Lower lobe of right lung (tissue), 2 donors: ENCODE measurements around the gene HTR3E. TPM values are rescaled to one million over a fixed set of nuclear protein-coding genes. Genes with fewer than 3 reads are reported as not detected.
"Not testable (repeated sequence)": the region's sequence is repeated elsewhere in the genome, so short reads cannot be mapped to it uniquely, and the experiment has no call there.

Experiments used
- ATAC-seq, 2 donors: fragments of 200-7000 bp; cut with Tn5 transposase; one replicate each; pipeline ENCODE4 v1.9.1; 2020 to 2022; ENCODE audit warnings: mild to moderate bottlenecking in 2 of 2, moderate library complexity in 2 of 2
- DNase-seq: peaks from one replicate; pipeline ENCODE4 v3.0.0-alpha.2; 2020
- H3K27ac ChIP-seq: fragments of 200-600 bp; one replicate; pipeline ENCODE4 v1.8.0; 2022
- H3K27me3 ChIP-seq: fragments of 200-600 bp; one replicate; pipeline ENCODE4 v1.8.0; 2022; ENCODE audit warnings: low read depth
- H3K36me3 ChIP-seq: fragments of 200-600 bp; one replicate; pipeline ENCODE4 v1.8.0; 2022; ENCODE audit warnings: mild to moderate bottlenecking
- H3K4me1 ChIP-seq: fragments of 200-600 bp; one replicate; pipeline ENCODE4 v1.8.0; 2022
- H3K4me3 ChIP-seq: fragments of 200-600 bp; one replicate; pipeline ENCODE4 v1.8.0; 2022; ENCODE audit warnings: mild to moderate bottlenecking
- H3K9me3 ChIP-seq: fragments of 200-600 bp; one replicate; pipeline ENCODE4 v1.8.0; 2022
- intact Hi-C: fragments of 100-400 bp; cut with DNase I; formaldehyde crosslinking; loops from one replicate; pipeline ENCODE4 v1.11.0; 2022
- total RNA-seq: library from RNA; stranded (reverse); fragmentation: NEBNext Ultra II Directional; extraction: Animal tissue kit (Norgen Biotek cat#: 25700); gene quantifications from one replicate; pipeline ENCODE4 v1.2.1, GENCODE V29; 2021
- TF ChIP-seq, protein P1 (sequence below): fragments of 200-600 bp; IDR thresholded peaks from one replicate; pipeline ENCODE4 v1.8.0; 2022; ENCODE audit warnings: antibody characterized with exemption, mild to moderate bottlenecking
- donor health status: DM: no; HTN: yes; CAD: no; lungs with severe emphysema.

The HTR3E gene
- total RNA-seq, 1 donor from 2014 or later = not detected

GRCh38 chr3:184062637-184063036 lies 34.2 kb upstream of the HTR3E start:
- no peak for ATAC-seq
- no peak for DNase-seq
- H3K27ac ChIP-seq = no peak overlapping the region

GRCh38 chr3:184066211-184066610 lies 30.7 kb upstream of the HTR3E start:
- no peak for DNase-seq
- intact Hi-C loops = no loop called here
- Histone ChIP-seq H3K36me3 (no peaks in the 10 kb centered on the region), H3K4me3 (no peak overlapping the region), H3K27me3 (no peaks in the 10 kb centered on the region), H3K4me1 (no peaks in the 10 kb centered on the region), H3K9me3 (no peaks in the 10 kb centered on the region), H3K27ac (no peak overlapping the region)
- TF ChIP-seq, protein P1, sequence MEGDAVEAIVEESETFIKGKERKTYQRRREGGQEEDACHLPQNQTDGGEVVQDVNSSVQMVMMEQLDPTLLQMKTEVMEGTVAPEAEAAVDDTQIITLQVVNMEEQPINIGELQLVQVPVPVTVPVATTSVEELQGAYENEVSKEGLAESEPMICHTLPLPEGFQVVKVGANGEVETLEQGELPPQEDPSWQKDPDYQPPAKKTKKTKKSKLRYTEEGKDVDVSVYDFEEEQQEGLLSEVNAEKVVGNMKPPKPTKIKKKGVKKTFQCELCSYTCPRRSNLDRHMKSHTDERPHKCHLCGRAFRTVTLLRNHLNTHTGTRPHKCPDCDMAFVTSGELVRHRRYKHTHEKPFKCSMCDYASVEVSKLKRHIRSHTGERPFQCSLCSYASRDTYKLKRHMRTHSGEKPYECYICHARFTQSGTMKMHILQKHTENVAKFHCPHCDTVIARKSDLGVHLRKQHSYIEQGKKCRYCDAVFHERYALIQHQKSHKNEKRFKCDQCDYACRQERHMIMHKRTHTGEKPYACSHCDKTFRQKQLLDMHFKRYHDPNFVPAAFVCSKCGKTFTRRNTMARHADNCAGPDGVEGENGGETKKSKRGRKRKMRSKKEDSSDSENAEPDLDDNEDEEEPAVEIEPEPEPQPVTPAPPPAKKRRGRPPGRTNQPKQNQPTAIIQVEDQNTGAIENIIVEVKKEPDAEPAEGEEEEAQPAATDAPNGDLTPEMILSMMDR = no peak
- no peak for ATAC-seq

More at GRCh38 chr3:184062637-184063036, 34.2 kb upstream of the HTR3E start:
- Histone ChIP-seq H3K9me3 (no peaks in the 10 kb centered on the region), H3K4me1 (no peaks in the 10 kb centered on the region), H3K36me3 (no peaks in the 10 kb centered on the region), H3K27me3 (no peaks in the 10 kb centered on the region), H3K4me3 (no peak overlapping the region)
- TF ChIP-seq, protein P1 = no peak
- intact Hi-C loops = no loop called here

DNA sequence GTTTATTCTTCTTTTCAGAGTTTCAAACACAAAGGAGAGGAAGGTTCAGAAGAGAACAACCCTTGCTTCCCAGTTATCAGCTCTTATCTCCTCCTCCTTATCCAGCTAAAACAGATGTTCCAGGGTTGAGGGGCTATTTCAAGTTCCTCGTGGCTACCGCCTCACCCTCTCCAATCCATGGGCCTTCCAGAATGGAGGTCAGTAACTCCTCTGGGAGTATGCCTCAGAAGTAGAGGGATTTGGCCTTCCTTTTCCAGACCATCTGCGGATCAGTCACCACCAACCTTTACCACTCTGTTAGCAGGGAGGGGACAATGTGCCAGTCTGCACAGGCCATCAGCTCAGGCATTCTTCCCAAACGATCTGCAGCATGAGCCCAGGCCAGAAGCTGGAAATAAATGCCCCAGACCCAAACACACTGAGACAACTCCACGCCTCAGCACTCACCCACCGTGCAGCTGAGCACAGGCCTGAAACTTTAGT lies 29.2 kb upstream of the HTR3E start:
- intact Hi-C loops = no loop called here
- TF ChIP-seq, protein P1 = no peak
- DNase-seq = no peak

DNA sequence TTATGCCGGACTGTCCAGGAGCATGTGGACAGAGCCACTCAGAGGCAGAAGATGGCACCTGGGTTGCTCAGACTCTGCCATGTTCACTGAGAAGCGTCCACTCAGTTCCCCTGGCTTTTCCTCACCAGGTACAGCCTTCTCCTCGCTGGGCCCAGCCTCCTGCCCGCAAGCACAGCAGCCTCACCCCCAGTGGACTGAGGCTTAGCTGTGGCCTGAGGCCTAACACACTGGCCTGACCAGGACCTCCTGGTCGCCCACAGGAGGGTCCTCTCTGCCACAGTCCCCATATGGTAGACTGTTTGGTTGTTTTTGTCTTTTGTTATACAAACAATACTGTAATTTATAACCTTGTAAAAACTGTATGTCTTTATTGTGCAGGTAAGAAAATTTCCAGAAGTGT lies 28.5 kb upstream of the HTR3E start:
- Histone ChIP-seq H3K36me3 (no peaks in the 10 kb centered on the region), H3K9me3 (no peaks in the 10 kb centered on the region), H3K4me1 (no peaks in the 10 kb centered on the region), H3K27ac (no peak overlapping the region), H3K4me3 (no peak overlapping the region), H3K27me3 (no peaks in the 10 kb centered on the region)
- intact Hi-C loops = no loop called here
- ATAC-seq = no peak
- TF ChIP-seq, protein P1 = no peak
- DNase-seq = no peak

More for the DNA sequence above, 29.2 kb upstream of the HTR3E start:
- no peak overlapping the region for H3K4me3 ChIP-seq
- no peaks in the 10 kb centered on the region for H3K9me3 ChIP-seq
- no peak for ATAC-seq
- H3K27me3 ChIP-seq = no peaks in the 10 kb centered on the region
- no peak overlapping the region for H3K27ac ChIP-seq
- H3K4me1 ChIP-seq = no peaks in the 10 kb centered on the region
- no peaks in the 10 kb centered on the region for H3K36me3 ChIP-seq

DNA sequence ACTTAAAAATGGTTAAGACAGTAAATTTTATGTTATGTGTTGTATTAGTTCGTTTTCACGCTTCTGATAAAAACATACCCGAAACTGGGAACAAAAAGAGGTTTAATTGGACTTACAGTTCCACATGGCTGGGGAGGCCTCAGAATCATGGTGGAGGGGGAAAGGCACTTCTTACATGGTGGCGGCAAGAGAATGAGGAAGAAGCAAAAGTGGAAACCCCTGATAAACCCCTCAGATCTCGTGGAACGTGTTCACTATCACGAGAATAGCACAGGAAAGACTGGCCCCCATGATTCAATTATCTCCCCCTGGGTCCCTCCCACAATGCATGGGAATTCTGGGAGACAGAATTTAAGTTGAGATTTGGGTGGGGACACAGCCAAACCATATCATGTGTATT lies 25.7 kb upstream of the HTR3E start:
- H3K4me1 ChIP-seq, H3K4me3 ChIP-seq, H3K36me3 ChIP-seq, ATAC-seq, intact Hi-C loops, H3K27me3 ChIP-seq, H3K27ac ChIP-seq, H3K9me3 ChIP-seq, DNase-seq: not testable (repeated sequence)

DNA sequence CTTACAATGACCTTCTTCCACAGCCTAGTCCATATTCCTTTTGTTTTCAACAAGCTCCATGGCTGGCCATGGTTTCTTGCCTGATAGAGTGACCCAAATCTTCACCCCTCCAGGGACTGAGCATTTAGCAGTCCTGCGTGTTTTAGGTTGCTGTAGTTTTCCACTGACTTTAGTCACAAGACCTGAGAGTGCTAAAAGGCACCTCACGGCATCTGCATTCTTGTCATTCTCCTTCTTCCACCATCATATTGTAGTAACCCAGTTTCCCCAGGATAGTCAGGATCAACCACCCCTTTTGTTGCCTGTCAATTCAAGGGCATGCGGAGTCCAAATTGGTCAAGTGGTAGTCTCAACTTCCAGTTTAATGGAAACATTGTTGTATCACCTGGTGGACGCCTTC lies 23.2 kb upstream of the HTR3E start:
- intact Hi-C loops = no loop called here

More for the DNA sequence above, 23.2 kb upstream of the HTR3E start:
- no peak overlapping the region for H3K27ac ChIP-seq
- no peak overlapping the region for H3K4me3 ChIP-seq
- H3K9me3 ChIP-seq = no peaks in the 10 kb centered on the region
- TF ChIP-seq, protein P1 = no peak
- no peak for ATAC-seq
- no peaks in the 10 kb centered on the region for H3K36me3 ChIP-seq
- H3K27me3 ChIP-seq = no peaks in the 10 kb centered on the region
- no peaks in the 10 kb centered on the region for H3K4me1 ChIP-seq
- DNase-seq = no peak
